ENCODE data around the gene CDT1. TPM values are rescaled to one million over a fixed set of nuclear protein-coding genes. Genes with fewer than 3 reads are reported as not detected.
A peak's percentile ranks its signal among the peaks of the same experiment; 100 is the strongest.

The CDT1 gene
- total RNA-seq, 1 experiment from 2014 or later, result 97.7 TPM

- Histone ChIP-seq H3K4me3 (ENCODE audit: low read depth, low read length) (peak overlapping the region; percentile 93), H3K27me3 (replicated peaks; ENCODE audit: control insufficient read depth, insufficient read depth, low read length) (no peaks in the 10 kb centered on the region), H3K9me3 (no peaks in the 10 kb centered on the region), H3K4me1 (peaks cover 52% of the 10 kb centered on the region), H3K36me3 (ENCODE audit: control insufficient read depth, insufficient read depth, low read length) (no peaks in the 10 kb centered on the region)
- ChIA-PET POLR2A (interaction anchor here (0.6 to 1.8 kb wide), 4 partner anchors 20 to 1166 kb away, joined by 3 to 12 read pairs (median 8); no protein-coding TSS in a partner anchor), CTCF (interaction anchor here (0.9 to 4.5 kb wide), 8 partner anchors 10 to 433 kb away, joined by 3 to 51 read pairs (median 4); no protein-coding TSS in a partner anchor)
- Mint-ChIP-seq H3K27ac (ENCODE audit: unreplicated experiment) (peak overlapping the region; percentile 43), H3K27me3 (ENCODE audit: insufficient read depth, unreplicated experiment) (no peaks in the 10 kb centered on the region), H3K36me3 (ENCODE audit: insufficient read depth, unreplicated experiment) (peaks cover 30% of the 10 kb centered on the region), H3K4me3 (ENCODE audit: unreplicated experiment) (peak overlapping the region; percentile 69), H3K4me1 (ENCODE audit: low read depth, unreplicated experiment) (peaks cover 32% of the 10 kb centered on the region), H3K9me3 (ENCODE audit: unreplicated experiment) (no peaks in the 10 kb centered on the region)
- no peak for TF ChIP-seq CTCF (IDR thresholded peaks at IDR 0.05; ENCODE audit: insufficient read depth in 1 of 2, low read depth in 1 of 2, low read length in 1 of 2, severe bottlenecking in 1 of 2, unreplicated experiment in 1 of 2)
- TSS peak; percentile 37 for BruUV-seq (replicated peaks)
- DNase-seq, result no peak
- intact Hi-C loops (cut with micrococcal nuclease; ENCODE audit: unreplicated experiment), result no loop called here
Observed at GRCh38 chr16:88783391-88784073, 20.1 kb upstream of the CDT1 start.

DNA sequence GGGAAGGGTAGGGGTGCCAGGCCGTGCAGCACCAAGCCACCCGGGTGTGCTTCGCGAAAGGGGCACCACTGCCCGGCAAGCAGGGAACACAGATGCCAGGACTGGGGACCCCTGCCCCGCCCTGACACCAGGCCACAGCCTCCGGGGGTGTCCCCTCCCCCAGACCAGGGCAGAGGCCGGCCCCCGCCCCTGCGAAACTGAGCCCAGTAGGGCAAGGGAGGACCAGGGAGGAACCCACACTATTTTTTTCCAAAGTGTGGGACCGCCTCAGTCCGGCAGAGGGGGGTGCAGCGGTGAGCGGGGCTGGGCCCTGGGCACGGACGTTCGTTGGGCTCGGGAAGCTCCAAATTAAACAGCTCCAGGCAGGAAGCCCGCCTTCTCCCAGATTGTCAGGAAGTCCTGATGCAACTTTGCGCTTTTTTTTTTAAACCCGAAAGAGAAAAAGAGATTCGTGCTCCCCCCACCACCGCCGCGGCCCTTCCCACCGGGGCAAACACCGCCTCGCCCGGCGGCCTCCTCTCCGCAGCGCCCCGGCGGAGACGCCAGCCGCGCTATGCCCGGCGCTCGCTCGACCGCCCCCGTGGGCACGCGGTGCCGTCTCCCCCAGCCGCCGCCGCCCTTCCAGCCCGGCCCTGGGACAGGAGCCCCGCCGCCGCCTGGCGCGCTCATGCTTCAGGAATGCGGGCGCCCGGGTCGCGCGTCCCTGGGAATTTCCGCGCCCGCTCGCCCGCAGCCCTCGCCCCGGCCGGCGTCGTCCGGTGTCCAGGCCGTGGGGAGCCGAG lies 19.3 kb upstream of the CDT1 start:
- Mint-ChIP-seq H3K27ac (ENCODE audit: unreplicated experiment) (peak overlapping the region; percentile 82), H3K27me3 (ENCODE audit: insufficient read depth, unreplicated experiment) (no peaks in the 10 kb centered on the region), H3K36me3 (ENCODE audit: insufficient read depth, unreplicated experiment) (peaks cover 24% of the 10 kb centered on the region), H3K4me1 (ENCODE audit: low read depth, unreplicated experiment) (peaks cover 32% of the 10 kb centered on the region), H3K4me3 (ENCODE audit: unreplicated experiment) (peak overlapping the region; percentile 69), H3K9me3 (ENCODE audit: unreplicated experiment) (no peaks in the 10 kb centered on the region)
- Histone ChIP-seq H3K4me3 (ENCODE audit: low read depth, low read length) (peak overlapping the region; percentile 93), H3K36me3 (ENCODE audit: control insufficient read depth, insufficient read depth, low read length) (no peaks in the 10 kb centered on the region), H3K9me3 (no peaks in the 10 kb centered on the region), H3K4me1 (peaks cover 51% of the 10 kb centered on the region), H3K27me3 (replicated peaks; ENCODE audit: control insufficient read depth, insufficient read depth, low read length) (no peaks in the 10 kb centered on the region)
- CTCF ChIA-PET, result interaction anchor here (0.6 to 4.5 kb wide), 15 partner anchors 10 to 463 kb away, joined by 3 to 51 read pairs (median 4); partner anchors contain the start of gene APRT
- TF ChIP-seq CTCF (IDR thresholded peaks at IDR 0.05; ENCODE audit: insufficient read depth in 1 of 2, low read depth in 1 of 2, low read length in 1 of 2, severe bottlenecking in 1 of 2, unreplicated experiment in 1 of 2), result peak; percentile 65 to 75
- POLR2A ChIA-PET, result interaction anchor here (0.6 to 1.8 kb wide), 3 partner anchors 21 to 47 kb away, joined by 3 to 12 read pairs (median 11); no protein-coding TSS in a partner anchor
- peak; percentile 78 to 82 for DNase-seq
- BruUV-seq (replicated peaks), result no TSS peak
- intact Hi-C loops (cut with micrococcal nuclease; ENCODE audit: unreplicated experiment), result no loop called here

DNA sequence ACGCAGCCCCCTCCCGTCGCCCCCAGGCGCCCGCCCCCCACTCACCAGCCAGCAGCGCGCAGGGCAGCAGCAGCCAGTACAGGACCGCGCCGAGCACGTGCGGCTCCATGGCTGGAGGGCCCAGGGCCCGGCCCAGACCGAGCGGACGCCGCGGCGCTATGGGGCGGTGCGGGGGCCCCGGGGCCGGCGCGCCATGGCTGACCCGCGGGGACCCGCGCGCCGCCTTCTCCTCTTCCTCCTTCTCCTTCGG lies 18.8 kb upstream of the CDT1 start:
- Mint-ChIP-seq H3K36me3 (ENCODE audit: insufficient read depth, unreplicated experiment) (peaks cover 19% of the 10 kb centered on the region), H3K9me3 (ENCODE audit: unreplicated experiment) (no peaks in the 10 kb centered on the region), H3K27ac (ENCODE audit: unreplicated experiment) (peak overlapping the region; percentile 82), H3K4me3 (ENCODE audit: unreplicated experiment) (peak overlapping the region; percentile 69), H3K4me1 (ENCODE audit: low read depth, unreplicated experiment) (peaks cover 30% of the 10 kb centered on the region), H3K27me3 (ENCODE audit: insufficient read depth, unreplicated experiment) (no peaks in the 10 kb centered on the region)
- TF ChIP-seq CTCF (IDR thresholded peaks at IDR 0.05; ENCODE audit: insufficient read depth in 1 of 2, low read depth in 1 of 2, low read length in 1 of 2, severe bottlenecking in 1 of 2, unreplicated experiment in 1 of 2), result no peak
- Histone ChIP-seq H3K4me1 (peaks cover 46% of the 10 kb centered on the region), H3K27me3 (replicated peaks; ENCODE audit: control insufficient read depth, insufficient read depth, low read length) (no peaks in the 10 kb centered on the region), H3K36me3 (ENCODE audit: control insufficient read depth, insufficient read depth, low read length) (no peaks in the 10 kb centered on the region), H3K9me3 (no peaks in the 10 kb centered on the region), H3K4me3 (ENCODE audit: low read depth, low read length) (peak overlapping the region; percentile 93)
- no peak for DNase-seq
- ChIA-PET CTCF (interaction anchor here (0.6 to 4.5 kb wide), 14 partner anchors 9 to 432 kb away, joined by 3 to 51 read pairs (median 4); partner anchors contain the start of gene APRT), POLR2A (interaction anchor here (0.7 to 1.8 kb wide), 3 partner anchors 21 to 47 kb away, joined by 3 to 12 read pairs (median 11); no protein-coding TSS in a partner anchor)
- intact Hi-C loops (cut with micrococcal nuclease; ENCODE audit: unreplicated experiment), result loop anchor here (1.0 kb wide), 3 partner anchors 21 to 47 kb away; no protein-coding TSS in a partner anchor
- BruUV-seq (replicated peaks), result no TSS peak
